SH-SY5Y (cell line): ENCODE measurements around the gene GPR37L1.

Source experiments
- GATA2 ChIP-seq: IDR thresholded peaks from 2 replicates; pipeline ENCODE4 v1.6.1; 2011; ENCODE audit warnings: mild to moderate bottlenecking, low read depth, low read length
- GATA3 ChIP-seq: IDR thresholded peaks from 2 replicates; pipeline ENCODE4 v1.6.1; 2011; ENCODE audit warnings: low read depth, mild to moderate bottlenecking, low read length, moderate library complexity

- no peak for TF ChIP-seq GATA2
- TF ChIP-seq GATA3, result no peak
Observed at GRCh38 chr1:202131956-202132821, 9.5 kb downstream of the GPR37L1 start.
